Measurements from ENCODE around the gene SUGT1.

DNA sequence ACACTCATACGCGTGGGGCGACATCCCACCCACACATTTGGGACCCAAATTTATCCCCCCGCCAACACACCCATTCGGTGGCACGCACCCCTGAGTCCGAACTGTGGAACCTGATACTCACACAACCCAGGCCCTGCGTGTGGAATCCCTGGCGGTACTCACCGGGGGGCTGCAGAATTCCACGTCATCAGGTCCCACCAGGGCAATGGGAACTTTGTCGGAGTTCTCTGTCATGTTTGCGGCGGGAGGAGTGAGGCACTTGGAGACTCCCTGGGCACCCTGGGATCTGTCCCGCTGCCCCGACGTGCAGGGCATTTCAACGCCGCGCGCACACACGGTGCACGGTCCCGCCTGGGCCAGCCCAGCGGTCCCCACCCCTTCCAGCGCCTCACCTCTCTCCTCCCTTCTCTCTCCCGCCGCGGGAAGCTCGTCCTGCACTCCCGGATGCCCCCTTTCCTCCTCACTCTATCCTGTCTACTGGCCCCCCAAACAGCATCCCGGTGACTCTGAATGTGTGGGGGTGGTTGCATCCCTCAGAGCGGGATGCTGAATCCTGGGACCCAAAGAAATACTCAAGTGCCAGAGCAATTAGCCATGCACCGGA lies 86.9 kb downstream of the SUGT1 start, which contains the start of gene CNMD:
- TF ChIP-seq, protein P1, sequence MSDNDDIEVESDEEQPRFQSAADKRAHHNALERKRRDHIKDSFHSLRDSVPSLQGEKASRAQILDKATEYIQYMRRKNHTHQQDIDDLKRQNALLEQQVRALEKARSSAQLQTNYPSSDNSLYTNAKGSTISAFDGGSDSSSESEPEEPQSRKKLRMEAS (IDR thresholded peaks at IDR 0.05; ENCODE audit: low read depth, low read length): no peak
- TF ChIP-seq, protein P2, sequence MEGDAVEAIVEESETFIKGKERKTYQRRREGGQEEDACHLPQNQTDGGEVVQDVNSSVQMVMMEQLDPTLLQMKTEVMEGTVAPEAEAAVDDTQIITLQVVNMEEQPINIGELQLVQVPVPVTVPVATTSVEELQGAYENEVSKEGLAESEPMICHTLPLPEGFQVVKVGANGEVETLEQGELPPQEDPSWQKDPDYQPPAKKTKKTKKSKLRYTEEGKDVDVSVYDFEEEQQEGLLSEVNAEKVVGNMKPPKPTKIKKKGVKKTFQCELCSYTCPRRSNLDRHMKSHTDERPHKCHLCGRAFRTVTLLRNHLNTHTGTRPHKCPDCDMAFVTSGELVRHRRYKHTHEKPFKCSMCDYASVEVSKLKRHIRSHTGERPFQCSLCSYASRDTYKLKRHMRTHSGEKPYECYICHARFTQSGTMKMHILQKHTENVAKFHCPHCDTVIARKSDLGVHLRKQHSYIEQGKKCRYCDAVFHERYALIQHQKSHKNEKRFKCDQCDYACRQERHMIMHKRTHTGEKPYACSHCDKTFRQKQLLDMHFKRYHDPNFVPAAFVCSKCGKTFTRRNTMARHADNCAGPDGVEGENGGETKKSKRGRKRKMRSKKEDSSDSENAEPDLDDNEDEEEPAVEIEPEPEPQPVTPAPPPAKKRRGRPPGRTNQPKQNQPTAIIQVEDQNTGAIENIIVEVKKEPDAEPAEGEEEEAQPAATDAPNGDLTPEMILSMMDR (IDR thresholded peaks at IDR 0.05; ENCODE audit: low read depth, low read length): no peak

Data from NB4 (cell line).